Neural cell (in vitro differentiated cells): ENCODE results near the gene RUBCN.

Experiments
- CTCF ChIP-seq: fragments of 450-650 bp; IDR thresholded peaks from 2 replicates; pipeline ENCODE4 v1.5.1; 2014; ENCODE audit warnings: antibody characterized with exemption, mild to moderate bottlenecking, moderate library complexity; ENCODE audit not compliant: poor library complexity, severe bottlenecking
- EP300 ChIP-seq: fragments of 450-650 bp; conservative IDR thresholded peaks from 2 replicates; pipeline ENCODE4 v1.6.1; 2014; ENCODE audit warnings: antibody characterized with exemption, mild to moderate bottlenecking, moderate library complexity; ENCODE audit not compliant: poor library complexity, severe bottlenecking
- EZH2 ChIP-seq: fragments of 200-600, 300-800 bp; shearing (Covaris generic), sonication (generic); IDR thresholded peaks from 2 replicates; pipeline ENCODE4 v1.6.1; 2014; ENCODE audit warnings: antibody characterized with exemption, low read length, borderline replicate concordance, mild to moderate bottlenecking; ENCODE audit not compliant: insufficient read depth, poor library complexity, severe bottlenecking
- MXI1 ChIP-seq: fragments of 450-650 bp; conservative IDR thresholded peaks from 2 replicates; pipeline ENCODE4 v1.6.1; 2014; ENCODE audit warnings: antibody characterized with exemption, mild to moderate bottlenecking; ENCODE audit not compliant: poor library complexity, severe bottlenecking
- POLR2AphosphoS5 ChIP-seq: IDR thresholded peaks from 2 replicates; pipeline ENCODE4 v1.6.1; 2012
- REST ChIP-seq: IDR thresholded peaks from 2 replicates; pipeline ENCODE4 v1.6.1; 2012; ENCODE audit warnings: borderline replicate concordance
- TAF1 ChIP-seq: IDR thresholded peaks from 2 replicates; pipeline ENCODE4 v1.6.1; 2012; ENCODE audit warnings: low read depth

- TF ChIP-seq MXI1 = peak; percentile 7
- peak; percentile 5 for TF ChIP-seq TAF1
- TF ChIP-seq CTCF = no peak
- TF ChIP-seq EP300 = no peak
- no peak for TF ChIP-seq EZH2
- TF ChIP-seq REST = peak; percentile 3
- TF ChIP-seq POLR2AphosphoS5 = peak; percentile 15
These were observed 14.4 kb upstream of the RUBCN start for GRCh38 chr3:197750858-197751737.
